GM12878 (cell line): ENCODE results near the gene GALNT6. TPM values are rescaled to one million over a fixed set of nuclear protein-coding genes. Genes with fewer than 3 reads are reported as not detected.

Experiments
- ATAC-seq: fragments of 200-7000 bp; cut with Tn5 transposase; 3 replicates; pipeline ENCODE4 v1.9.1; 2020; ENCODE audit warnings: mild to moderate bottlenecking, moderate library complexity
- BruUV-seq: library from RNA; stranded (reverse); fragments of 400-500 nt; replicated peaks from 2 replicates; lab custom pipeline; 2021; lab: Mats Ljungman, UMichigan
- CTCF ChIA-PET: fragments of 300-600 bp; sonication (Branson Sonifier 250); formaldehyde crosslinking; extraction: SDS; loops from one replicate; lab custom pipeline; 2021; ENCODE audit warnings: inconsistent platforms; lab: Yijun Ruan, JAX
- POLR2A ChIA-PET: fragments of 350-600 bp; formaldehyde crosslinking; extraction: SDS; loops from one replicate; lab custom pipeline; 2021; ENCODE audit warnings: inconsistent platforms; lab: Charles Lee
- RAD21 ChIA-PET: fragments of 300-600 bp; sonication (Branson Sonifier 250); formaldehyde crosslinking; loops from one replicate; lab custom pipeline; 2023; ENCODE audit warnings: antibody characterized with exemption; ENCODE audit not compliant: unreplicated experiment; lab: Charles Lee
- SMC1A ChIA-PET: fragments of 300-600 bp; sonication (Branson Sonifier 250); formaldehyde crosslinking; loops from one replicate; lab custom pipeline; 2023; ENCODE audit not compliant: unreplicated experiment, uncharacterized antibody; lab: Charles Lee
- DNase-seq: peaks from one replicate; pipeline ENCODE4 v3.0.0-alpha.2; 2011; ENCODE audit warnings: low read depth, low spot score
- FAIRE-seq: peaks from 3 replicates; lab custom pipeline; 2011; peaks lifted over from hg19 to GRCh38; lab: Jason Lieb, UNC
- H2AFZ ChIP-seq: 2 replicates; pipeline ENCODE4 v1.6.0; 2011; ENCODE audit warnings: low read depth, low read length, control low read depth; ENCODE audit not compliant: control insufficient read depth
- H3K27ac ChIP-seq: 2 replicates; pipeline ENCODE4 v1.5.1; 2011; ENCODE audit warnings: control low read depth; ENCODE audit not compliant: control insufficient read depth, insufficient read depth
- H3K27me3 ChIP-seq, 2 experiments: replicated peaks in 1 of 2; 2 replicates each; pipeline versions ENCODE4 v1.6.0 to v1.6.1; 2011; ENCODE audit warnings: low read length in 1 of 2; ENCODE audit not compliant: control insufficient read depth in 2 of 2, insufficient read depth in 2 of 2
- H3K36me3 ChIP-seq, 2 experiments: 2 replicates each; pipeline ENCODE4 v1.5.1; 2011; ENCODE audit warnings: low read length in 1 of 2; ENCODE audit not compliant: control insufficient read depth in 2 of 2, insufficient read depth in 2 of 2
- H3K4me1 ChIP-seq: 2 replicates; pipeline ENCODE4 v1.6.1; 2011; ENCODE audit warnings: mild to moderate bottlenecking, low read length, moderate library complexity, mixed read lengths; ENCODE audit not compliant: control insufficient read depth, insufficient read depth
- H3K4me2 ChIP-seq: 2 replicates; pipeline ENCODE4 v1.6.0; 2011; ENCODE audit warnings: control low read depth; ENCODE audit not compliant: control insufficient read depth, insufficient read depth
- H3K4me3 ChIP-seq: fragments of 200-600 bp; sonication (generic); 2 replicates; pipeline ENCODE4 v1.5.1; 2016
- H3K79me2 ChIP-seq: 2 replicates; pipeline ENCODE4 v1.6.0; 2011; ENCODE audit warnings: low read length; ENCODE audit not compliant: control insufficient read depth, insufficient read depth
- H3K9ac ChIP-seq: 2 replicates; pipeline ENCODE4 v1.8.0; 2011; ENCODE audit warnings: low read length, control low read depth, mixed read lengths; ENCODE audit not compliant: control insufficient read depth, insufficient read depth
- H3K9me3 ChIP-seq: replicated peaks from 3 replicates; pipeline ENCODE4 v1.5.1; 2011; ENCODE audit warnings: mild to moderate bottlenecking, low read length; ENCODE audit not compliant: control insufficient read depth, insufficient read depth
- H4K20me1 ChIP-seq: 2 replicates; pipeline ENCODE4 v1.6.0; 2011; ENCODE audit not compliant: control insufficient read depth, insufficient read depth
- FOXM1 ChIP-seq: IDR thresholded peaks from 2 replicates; pipeline ENCODE4 v1.6.1; 2012; ENCODE audit warnings: low read depth, mild to moderate bottlenecking, inconsistent platforms, low read length, moderate library complexity
- GABPA ChIP-seq: IDR thresholded peaks from 2 replicates; pipeline ENCODE4 v1.6.1; 2014; ENCODE audit warnings: antibody characterized with exemption, low read depth, mild to moderate bottlenecking, inconsistent platforms
- HSF1 ChIP-seq: fragments of 150-350 bp; IDR thresholded peaks from 2 replicates; pipeline ENCODE4 v1.6.1; 2014; ENCODE audit warnings: mild to moderate bottlenecking, low read depth, low read length
- MTA3 ChIP-seq: IDR thresholded peaks from 2 replicates; pipeline ENCODE4 v1.6.1; 2012; ENCODE audit warnings: low read length, inconsistent platforms, borderline replicate concordance
- MXI1 ChIP-seq: fragments of 150-350 bp; IDR thresholded peaks from 2 replicates; pipeline ENCODE4 v1.6.1; 2011; ENCODE audit warnings: low read depth, mild to moderate bottlenecking, inconsistent platforms, low read length, improper control_type of control experiment
- NR2C1 ChIP-seq: fragments of 450-650 bp; IDR thresholded peaks from 2 replicates; pipeline ENCODE4 v1.6.1; 2017; ENCODE audit warnings: antibody characterized with exemption, mild to moderate bottlenecking, moderate library complexity
- SIN3A ChIP-seq: IDR thresholded peaks from 2 replicates; pipeline ENCODE4 v1.6.1; 2012; ENCODE audit warnings: low read depth, low read length, improper control_type of control experiment
- SRF ChIP-seq, 2 experiments: IDR thresholded peaks; 2 replicates each; pipeline ENCODE4 v1.6.1; 2011; ENCODE audit warnings: low read depth in 2 of 2, low read length in 2 of 2, mild to moderate bottlenecking in 1 of 2, moderate library complexity in 1 of 2
- WRNIP1 ChIP-seq: IDR thresholded peaks from 2 replicates; pipeline ENCODE4 v1.6.1; 2011; ENCODE audit warnings: low read depth, low read length, improper control_type of control experiment, borderline replicate concordance
- ZNF274 ChIP-seq: IDR thresholded peaks from one replicate; pipeline ENCODE4 v1.8.0; 2011; ENCODE audit not compliant: insufficient read length, insufficient read depth
- WGBS: methylation state at CpG from one replicate; pipeline ENCODE4 v1.1.6; 2016; ENCODE audit warnings: low lambda C conversion rate; ENCODE audit not compliant: insufficient replicate concordance, insufficient coverage; ENCODE audit errors: missing lambda C conversion rate; 5-methylcytosine and 5-hydroxymethylcytosine counted together
- in situ Hi-C: fragments of 300-500 bp; cut with MboI; formaldehyde crosslinking; loops from 9 replicates; pipeline ENCODE4 v1.14.3; 2018; ENCODE audit warnings: mixed read lengths
- intact Hi-C: fragments of 100-400 bp; cut with micrococcal nuclease; formaldehyde crosslinking; loops from one replicate; pipeline ENCODE4 v1.14.2; 2022; ENCODE audit not compliant: unreplicated experiment
- polyA plus RNA-seq, 11 experiments: library from polyadenylated mRNA; depleted of rRNA in 4 of 11; unstranded in 6 of 11; stranded (reverse) in 5 of 11; fragments of >200 nt; fragmentation: Nextera tagmentation in 4 of 11; fragmentation: Illumina TruSeq in 1 of 11; extraction: Ambion mirVana in 4 of 11; extraction: Trizol in 1 of 11; gene quantifications; 1 replicate in 1 of 11; 2 replicates in 10 of 11; pipeline versions ENCODE4 v1.2.1 to v1.2.3, GENCODE V29; 2011 to 2016; ENCODE audit warnings: inconsistent platforms in 2 of 11, missing spikeins in 2 of 11, low read depth in 1 of 11
- total RNA-seq, 4 experiments: library from RNA; depleted of rRNA in 3 of 4; stranded (reverse); fragments of >200 nt in 3 of 4; fragmentation: Illumina TruSeq in 1 of 4; extraction: Trizol in 1 of 4; gene quantifications; 2 replicates each; pipeline versions ENCODE4 v1.2.1 to v1.2.3, GENCODE V29; 2013 to 2021
- TF ChIP-seq, protein P1 (sequence below): IDR thresholded peaks from 2 replicates; pipeline ENCODE4 v1.6.1; 2011; ENCODE audit warnings: borderline replicate concordance, low read depth, mild to moderate bottlenecking, moderate library complexity, mixed read lengths, low read length; ENCODE audit not compliant: insufficient read depth; ENCODE audit errors: extremely low read length
- TF ChIP-seq, protein P2 (sequence below): fragments of 450-650 bp; IDR thresholded peaks from 2 replicates; pipeline ENCODE4 v1.6.1; 2017; ENCODE audit warnings: mild to moderate bottlenecking, moderate library complexity

GALNT6 gene
- total and polyA plus RNA-seq, 10 of the 15 experiments (the other 5 are each of a cell fraction or from before 2014, with no cell fraction given): 6.6 to 40.4 (median 23.7) TPM

DNA sequence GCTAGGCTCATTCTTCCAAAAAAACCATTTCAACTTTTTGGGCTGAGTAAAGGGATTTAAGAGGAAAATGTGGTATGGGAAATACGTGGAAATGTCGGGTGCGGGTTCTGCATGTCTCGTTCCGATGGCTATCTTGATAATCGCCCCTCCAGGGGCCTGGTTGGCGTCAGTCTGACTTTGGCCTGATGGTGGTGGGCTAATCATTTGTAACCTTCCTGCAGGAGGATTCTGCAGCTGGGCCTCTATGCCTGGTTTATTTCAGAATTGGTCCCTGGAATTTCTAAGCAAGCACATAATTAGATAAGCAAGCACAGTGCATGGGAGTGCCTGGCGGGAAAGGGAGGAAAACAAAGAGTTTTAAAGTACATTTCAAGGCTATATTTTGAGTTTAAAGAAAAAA lies 18.6 kb upstream of the GALNT6 start:
- BruUV-seq: no TSS peak
- Histone ChIP-seq H3K27ac (no peak overlapping the region), H3K4me2 (no peak overlapping the region), H3K36me3 (no peaks in the 10 kb centered on the region), H3K27me3 (no peaks in the 10 kb centered on the region), H3K4me1 (no peaks in the 10 kb centered on the region), H3K9me3 (no peaks in the 10 kb centered on the region), H2AFZ (no peak overlapping the region), H4K20me1 (no peaks in the 10 kb centered on the region), H3K4me3 (no peak overlapping the region), H3K79me2 (no peaks in the 10 kb centered on the region), H3K9ac (no peak overlapping the region)
- SMC1A ChIA-PET: no interaction called here
- intact Hi-C loops: no loop called here
- ATAC-seq: no peak
- RAD21 ChIA-PET: interaction anchor here (1.6 kb wide), 1 partner anchor 9 kb away, joined by 3 read pairs; no protein-coding TSS in a partner anchor
- no peak for FAIRE-seq
- no peak for DNase-seq
- CTCF ChIA-PET: interaction anchor here (0.9 kb wide), 1 partner anchor 11 kb away, joined by 3 read pairs; no protein-coding TSS in a partner anchor
- in situ Hi-C loops: no loop called here
- POLR2A ChIA-PET: no interaction called here
- 92% methylated on average over 8 of the region's 8 CpGs for WGBS
- no peak for TF ChIP-seq HSF1
- TF ChIP-seq WRNIP1: no peak
- TF ChIP-seq, protein P1, sequence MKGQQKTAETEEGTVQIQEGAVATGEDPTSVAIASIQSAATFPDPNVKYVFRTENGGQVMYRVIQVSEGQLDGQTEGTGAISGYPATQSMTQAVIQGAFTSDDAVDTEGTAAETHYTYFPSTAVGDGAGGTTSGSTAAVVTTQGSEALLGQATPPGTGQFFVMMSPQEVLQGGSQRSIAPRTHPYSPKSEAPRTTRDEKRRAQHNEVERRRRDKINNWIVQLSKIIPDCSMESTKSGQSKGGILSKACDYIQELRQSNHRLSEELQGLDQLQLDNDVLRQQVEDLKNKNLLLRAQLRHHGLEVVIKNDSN: no peak
- TF ChIP-seq ZNF274: no peak
- no peak for TF ChIP-seq SRF (IDR thresholded peaks at IDR 0.05; ENCODE audit: low read depth in 2 of 2, low read length in 2 of 2)
- no peak for TF ChIP-seq NR2C1
- no peak for TF ChIP-seq FOXM1
- no peak for TF ChIP-seq MXI1
- no peak for TF ChIP-seq SIN3A
- TF ChIP-seq MTA3: no peak
- TF ChIP-seq GABPA: no peak
- TF ChIP-seq, protein P2, sequence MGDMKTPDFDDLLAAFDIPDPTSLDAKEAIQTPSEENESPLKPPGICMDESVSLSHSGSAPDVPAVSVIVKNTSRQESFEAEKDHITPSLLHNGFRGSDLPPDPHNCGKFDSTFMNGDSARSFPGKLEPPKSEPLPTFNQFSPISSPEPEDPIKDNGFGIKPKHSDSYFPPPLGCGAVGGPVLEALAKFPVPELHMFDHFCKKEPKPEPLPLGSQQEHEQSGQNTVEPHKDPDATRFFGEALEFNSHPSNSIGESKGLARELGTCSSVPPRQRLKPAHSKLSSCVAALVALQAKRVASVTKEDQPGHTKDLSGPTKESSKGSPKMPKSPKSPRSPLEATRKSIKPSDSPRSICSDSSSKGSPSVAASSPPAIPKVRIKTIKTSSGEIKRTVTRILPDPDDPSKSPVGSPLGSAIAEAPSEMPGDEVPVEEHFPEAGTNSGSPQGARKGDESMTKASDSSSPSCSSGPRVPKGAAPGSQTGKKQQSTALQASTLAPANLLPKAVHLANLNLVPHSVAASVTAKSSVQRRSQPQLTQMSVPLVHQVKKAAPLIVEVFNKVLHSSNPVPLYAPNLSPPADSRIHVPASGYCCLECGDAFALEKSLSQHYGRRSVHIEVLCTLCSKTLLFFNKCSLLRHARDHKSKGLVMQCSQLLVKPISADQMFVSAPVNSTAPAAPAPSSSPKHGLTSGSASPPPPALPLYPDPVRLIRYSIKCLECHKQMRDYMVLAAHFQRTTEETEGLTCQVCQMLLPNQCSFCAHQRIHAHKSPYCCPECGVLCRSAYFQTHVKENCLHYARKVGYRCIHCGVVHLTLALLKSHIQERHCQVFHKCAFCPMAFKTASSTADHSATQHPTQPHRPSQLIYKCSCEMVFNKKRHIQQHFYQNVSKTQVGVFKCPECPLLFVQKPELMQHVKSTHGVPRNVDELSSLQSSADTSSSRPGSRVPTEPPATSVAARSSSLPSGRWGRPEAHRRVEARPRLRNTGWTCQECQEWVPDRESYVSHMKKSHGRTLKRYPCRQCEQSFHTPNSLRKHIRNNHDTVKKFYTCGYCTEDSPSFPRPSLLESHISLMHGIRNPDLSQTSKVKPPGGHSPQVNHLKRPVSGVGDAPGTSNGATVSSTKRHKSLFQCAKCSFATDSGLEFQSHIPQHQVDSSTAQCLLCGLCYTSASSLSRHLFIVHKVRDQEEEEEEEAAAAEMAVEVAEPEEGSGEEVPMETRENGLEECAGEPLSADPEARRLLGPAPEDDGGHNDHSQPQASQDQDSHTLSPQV: no peak
- TF ChIP-seq, all 136 proteins: peak for 0
